Measurements from ENCODE around the gene FIBCD1.

Gene FIBCD1

DNA sequence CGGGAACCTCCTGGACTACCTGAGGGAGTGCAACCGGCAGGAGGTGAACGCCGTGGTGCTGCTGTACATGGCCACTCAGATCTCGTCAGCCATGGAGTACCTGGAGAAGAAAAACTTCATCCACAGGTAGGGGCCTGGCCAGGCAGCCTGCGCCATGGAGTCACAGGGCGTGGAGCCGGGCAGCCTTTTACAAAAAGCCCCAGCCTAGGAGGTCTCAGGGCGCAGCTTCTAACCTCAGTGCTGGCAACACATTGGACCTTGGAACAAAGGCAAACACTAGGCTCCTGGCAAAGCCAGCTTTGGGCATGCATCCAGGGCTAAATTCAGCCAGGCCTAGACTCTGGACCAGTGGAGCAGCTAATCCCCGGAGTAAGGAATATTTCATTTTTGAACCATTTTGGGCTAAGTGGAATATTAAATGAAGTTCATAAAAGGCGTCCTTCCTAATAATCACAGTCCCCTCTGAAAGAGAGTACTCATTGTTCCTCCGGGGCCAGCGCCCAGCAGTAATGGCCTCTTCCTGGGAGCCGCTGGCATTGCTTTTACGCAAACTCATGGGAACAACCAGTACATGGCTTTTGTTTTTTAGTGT is 66.0 kb downstream of the FIBCD1 start:
- no peak for DNase-seq

DNA sequence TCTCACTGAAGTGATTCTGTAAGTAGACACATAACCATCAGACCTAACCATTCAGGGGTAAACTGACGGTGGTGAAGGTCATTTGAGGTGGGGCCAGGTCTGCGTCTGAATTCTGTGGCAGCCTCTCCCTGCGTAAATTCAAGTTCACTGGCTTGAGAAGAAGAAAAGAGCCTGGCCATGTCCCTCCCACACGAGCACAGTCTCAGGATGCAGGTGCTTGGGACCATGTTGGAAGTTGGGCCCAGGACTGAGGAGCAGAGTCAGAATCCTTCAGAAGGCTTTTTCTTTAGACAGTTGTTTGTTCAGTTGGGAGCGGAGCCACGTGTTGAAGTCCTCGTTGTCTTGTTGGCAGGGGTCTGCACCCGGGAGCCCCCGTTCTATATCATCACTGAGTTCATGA is 66.5 kb downstream of the FIBCD1 start:
- no peak for DNase-seq

- no peak for DNase-seq
Observed at GRCh38 chr9:130872093-130872492, 67.0 kb downstream of the FIBCD1 start.

DNA sequence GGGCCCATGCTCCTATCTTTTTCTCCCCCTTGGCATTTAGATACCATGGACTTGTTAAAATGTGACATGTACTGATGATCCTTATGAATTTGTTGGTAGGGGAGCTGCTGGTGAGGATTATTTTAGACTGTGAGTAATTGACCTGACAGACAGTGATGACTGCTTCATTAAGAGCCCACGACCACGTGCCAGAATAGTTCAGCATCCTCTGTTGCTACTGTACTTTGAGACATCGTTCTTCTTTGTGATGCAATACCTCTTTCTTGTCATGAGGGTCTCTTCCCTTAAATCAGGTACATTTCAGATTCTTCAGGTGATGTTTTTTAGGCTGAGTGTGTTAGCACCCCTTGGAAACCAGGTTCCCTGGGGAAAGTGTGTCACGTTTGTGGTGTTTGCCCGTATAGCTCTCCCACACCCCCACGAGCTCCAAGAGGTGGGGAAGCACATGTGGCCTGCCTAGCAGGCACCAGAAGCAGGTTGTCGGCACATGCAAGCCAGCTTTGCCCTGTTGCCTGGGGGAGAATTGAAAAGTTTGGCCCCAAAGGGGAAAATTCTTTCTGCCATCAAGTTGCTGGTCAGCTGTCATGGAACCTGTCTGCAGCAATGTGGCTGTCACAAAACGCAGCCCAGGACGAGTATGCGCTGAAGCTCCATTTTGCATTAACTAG is 67.5 kb downstream of the FIBCD1 start:
- DNase-seq: no peak

- no peak for DNase-seq
Observed at GRCh38 chr9:130870491-130871381, 68.3 kb downstream of the FIBCD1 start.

- peak; percentile 83 for DNase-seq
Observed at GRCh38 chr9:130869250-130869649, 69.8 kb downstream of the FIBCD1 start.

DNA sequence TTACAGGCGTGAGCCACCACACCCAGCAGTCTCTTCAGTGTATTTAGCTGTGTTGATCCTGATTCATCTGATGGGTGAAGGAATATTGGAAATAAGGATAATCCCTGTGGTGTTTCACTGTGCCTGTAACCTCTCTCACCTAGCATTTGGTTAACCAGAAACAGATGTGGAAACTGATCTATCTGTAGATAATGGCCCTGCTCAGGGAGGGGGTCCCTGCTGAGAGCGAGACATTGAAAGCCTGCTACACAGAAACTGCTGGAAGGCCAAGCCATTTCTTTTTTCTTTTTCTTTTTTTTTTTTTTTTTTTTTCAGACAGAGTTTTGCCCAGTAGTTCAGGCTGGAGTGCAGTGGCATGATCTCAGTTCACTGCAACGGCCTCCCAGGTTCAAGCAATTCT is 70.8 kb downstream of the FIBCD1 start:
- DNase-seq: no peak

DNA sequence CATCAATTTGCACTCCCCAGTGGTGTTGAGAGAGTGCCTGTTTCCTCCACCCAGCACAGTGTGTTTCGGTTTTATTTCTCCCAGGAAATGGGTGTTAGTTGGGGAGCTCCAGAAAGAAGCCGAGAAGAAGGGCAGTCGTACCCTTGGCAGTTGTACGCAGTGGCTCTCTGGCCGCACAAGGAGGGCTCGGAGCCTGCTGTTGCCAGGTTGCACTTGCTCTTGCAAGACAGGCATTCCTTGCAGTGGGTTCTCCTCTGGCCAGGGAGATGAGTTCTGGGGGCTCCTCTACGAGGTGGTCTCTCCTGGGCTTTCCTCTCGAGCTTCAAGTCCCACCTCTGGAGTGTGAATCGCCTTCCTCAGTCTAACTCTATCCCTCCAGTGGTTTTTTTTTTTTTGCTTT is 71.5 kb downstream of the FIBCD1 start:
- no peak for DNase-seq

DNA sequence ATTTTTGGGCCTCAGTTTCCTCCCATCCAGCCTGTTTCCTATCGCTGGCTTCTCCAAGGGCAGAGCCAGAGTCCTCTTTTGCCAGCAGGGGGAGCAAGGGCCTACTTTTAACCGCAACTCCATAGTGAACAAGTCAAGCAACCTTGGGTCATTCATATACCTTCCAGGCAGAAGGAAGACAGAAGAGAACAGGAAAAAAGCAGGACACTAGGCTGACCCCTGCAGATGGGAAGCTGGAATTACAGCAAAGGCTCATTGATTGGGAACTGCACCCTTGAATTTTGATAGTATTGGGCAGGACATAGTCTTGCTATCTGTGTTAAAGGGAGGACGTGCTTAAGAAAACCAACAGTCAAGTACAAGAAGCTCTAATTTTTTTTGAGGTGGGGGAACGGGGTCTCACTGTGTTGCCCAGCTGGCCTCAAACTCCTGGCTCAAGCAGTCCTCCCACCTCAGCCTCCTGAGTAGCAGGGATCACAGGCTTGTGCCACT is 72.5 kb downstream of the FIBCD1 start:
- DNase-seq: peak; percentile 87

GRCh38 chr9:130865921-130866320 is 73.1 kb downstream of the FIBCD1 start:
- no peak for DNase-seq

DNA sequence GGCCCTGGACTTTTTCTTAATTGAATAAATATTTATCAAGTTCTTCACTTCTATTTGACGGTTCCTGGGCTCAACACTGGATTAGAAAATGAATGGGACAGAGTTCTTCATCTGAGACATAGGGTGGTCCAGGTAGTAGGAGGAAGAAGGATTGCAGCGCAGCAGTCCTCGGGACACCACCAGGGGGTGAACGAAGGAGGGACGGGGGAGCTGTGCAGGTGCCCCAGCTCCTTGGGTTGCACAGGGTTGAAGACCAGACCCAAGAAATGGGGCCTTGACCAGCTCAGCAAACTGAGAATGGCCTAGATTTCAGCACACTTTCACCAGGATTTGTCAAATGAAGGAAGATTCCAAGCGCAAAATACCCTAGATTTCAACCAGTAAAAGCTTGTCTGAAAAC is 74.5 kb downstream of the FIBCD1 start:
- no peak for DNase-seq

- no peak for DNase-seq
Observed at GRCh38 chr9:130862747-130863146, 76.3 kb downstream of the FIBCD1 start.

DNA sequence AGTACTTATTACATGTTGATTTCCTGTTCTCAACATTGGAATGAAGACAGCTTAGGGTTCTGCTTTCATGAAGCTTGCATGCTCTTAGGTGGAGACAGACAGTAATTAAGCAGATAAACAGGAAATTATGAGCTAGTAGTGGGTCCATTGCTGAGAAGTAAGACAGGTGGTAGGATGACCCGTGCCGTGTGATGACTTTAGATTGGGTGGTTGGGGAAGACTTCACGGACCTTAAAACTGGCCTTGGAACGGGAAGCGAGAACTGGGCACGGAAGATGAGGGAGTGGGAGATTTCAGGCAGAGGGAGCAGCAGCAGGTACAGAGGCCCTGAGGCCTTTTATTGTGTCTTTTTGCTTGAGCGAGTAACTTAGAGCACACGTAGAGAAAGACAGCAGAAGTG is 76.8 kb downstream of the FIBCD1 start:
- DNase-seq: no peak

- DNase-seq: no peak
Observed at GRCh38 chr9:130861372-130862180, 77.5 kb downstream of the FIBCD1 start.

DNA sequence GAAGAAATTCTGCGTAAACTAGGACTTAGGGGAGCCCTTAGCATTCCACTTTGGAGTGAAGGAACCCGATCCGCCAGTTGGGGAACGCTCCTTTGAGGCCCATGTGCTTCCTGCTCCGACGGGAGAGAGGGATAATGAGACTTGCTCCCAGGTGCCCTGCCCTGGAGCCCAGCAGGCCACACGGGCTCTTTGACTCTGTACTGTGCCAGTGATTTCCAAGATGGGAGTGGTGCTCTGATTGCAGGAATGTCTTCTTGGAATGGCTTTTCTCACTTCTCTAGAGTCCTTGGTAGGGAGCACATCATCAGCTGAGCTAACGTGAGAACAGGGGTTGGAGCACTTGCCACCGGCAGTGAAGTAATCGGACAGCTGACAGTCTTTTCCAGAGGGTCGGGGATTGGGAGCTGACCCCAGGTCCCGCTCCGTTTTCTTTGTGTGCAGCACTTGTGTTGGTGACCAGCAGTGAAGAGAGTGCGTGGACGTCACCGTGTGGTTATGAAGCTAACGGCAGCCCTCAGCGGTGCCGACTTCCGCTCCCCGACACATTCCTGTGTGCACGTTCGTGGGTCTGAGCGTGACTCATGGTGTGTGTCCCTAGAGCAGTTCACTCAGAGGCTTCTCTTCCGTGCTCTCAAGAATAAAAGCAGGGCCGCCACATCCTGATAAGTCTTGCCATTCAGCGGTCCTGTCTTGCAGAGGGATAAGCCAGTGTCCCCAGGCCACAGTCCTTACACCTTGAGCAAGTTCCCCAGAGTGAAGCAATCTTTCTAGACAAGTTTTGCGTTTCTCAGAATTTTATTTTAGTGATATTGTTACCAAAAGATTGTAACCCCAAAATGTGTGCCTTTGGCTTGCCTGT is 78.4 kb downstream of the FIBCD1 start:
- no peak for DNase-seq

GRCh38 chr9:130858739-130859705 is 80.0 kb downstream of the FIBCD1 start:
- DNase-seq: no peak

DNA sequence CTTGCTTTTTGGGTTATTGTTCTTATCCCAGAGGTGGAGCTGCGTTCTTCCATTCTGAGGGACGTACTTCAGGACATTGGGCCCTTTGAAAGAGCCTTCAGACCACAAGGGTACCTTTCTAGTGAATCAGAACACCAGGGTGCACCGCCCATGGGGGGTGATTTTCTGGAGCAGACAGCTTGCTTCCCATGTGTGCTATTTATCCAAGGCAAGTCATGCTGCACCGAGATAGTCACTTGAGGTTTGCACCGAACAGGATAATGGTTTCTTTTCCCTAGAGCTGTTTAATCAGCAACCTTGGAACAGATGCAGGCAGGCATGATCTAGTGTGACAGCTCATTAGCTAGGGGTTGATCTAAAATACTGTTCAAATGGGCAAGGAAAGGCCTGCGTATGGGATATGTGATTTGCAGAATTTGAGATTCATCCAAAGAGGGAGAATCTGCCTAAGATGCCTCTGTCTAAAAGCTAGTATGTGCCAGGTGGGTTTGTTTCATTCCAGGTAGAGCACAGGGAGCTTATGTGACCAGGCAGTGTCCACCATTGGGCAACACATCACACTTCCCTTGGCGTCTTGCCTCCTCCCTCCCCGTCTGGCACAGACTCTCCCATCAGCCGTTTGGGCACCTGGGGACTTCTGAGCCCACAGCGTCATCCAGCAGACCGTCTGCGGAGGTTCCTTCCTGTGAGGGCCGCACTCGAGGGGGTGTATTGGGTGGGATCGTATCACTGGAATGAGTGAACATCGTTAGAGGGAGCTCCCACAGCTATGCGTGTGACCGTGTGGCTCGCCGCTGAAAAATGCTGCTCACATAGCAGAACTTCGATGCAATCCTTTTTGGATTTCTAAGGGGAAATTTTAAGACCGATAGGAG is 80.9 kb downstream of the FIBCD1 start:
- no peak for DNase-seq

DNA sequence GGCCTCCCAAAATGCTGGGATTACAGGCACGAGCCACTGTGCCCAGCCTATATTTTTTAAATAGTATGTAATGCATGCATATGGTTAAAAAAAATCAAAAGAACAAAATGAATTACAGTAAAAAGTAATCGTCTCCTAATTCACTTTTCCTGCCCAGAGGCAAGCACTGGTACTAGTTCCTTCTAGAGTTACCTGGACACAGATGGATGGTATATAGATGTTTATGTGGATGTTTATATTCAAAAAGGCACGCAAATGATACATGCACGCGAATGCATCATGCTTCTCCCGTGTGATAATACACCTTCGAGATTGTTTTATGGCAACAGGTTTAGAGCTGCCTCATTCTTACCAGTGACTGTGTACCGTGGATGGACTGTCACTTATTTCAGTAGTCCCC is 82.6 kb downstream of the FIBCD1 start:
- DNase-seq: no peak

DNA sequence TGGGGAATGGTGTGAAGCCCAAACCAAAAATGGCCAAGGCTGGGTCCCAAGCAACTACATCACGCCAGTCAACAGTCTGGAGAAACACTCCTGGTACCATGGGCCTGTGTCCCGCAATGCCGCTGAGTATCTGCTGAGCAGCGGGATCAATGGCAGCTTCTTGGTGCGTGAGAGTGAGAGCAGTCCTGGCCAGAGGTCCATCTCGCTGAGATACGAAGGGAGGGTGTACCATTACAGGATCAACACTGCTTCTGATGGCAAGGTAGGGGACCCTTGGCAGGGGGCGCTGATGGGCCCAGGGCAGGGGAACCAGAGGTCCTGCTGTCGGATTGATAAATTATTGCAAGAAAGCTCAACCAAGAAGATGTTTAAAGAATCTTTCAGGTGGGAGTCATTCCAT is 84.2 kb downstream of the FIBCD1 start:
- DNase-seq: no peak

GRCh38 chr9:130854092-130854491 is 85.0 kb downstream of the FIBCD1 start:
- no peak for DNase-seq

All from hematopoietic multipotent progenitor cell treated with erythropoietin and hydrocortisone succinate and interleukin-3 and kit ligand, for 8 days (in vitro differentiated cells).